ENCODE data around the gene FUT3. TPM values are rescaled to one million over a fixed set of nuclear protein-coding genes. Genes with fewer than 3 reads are reported as not detected.

FUT3 gene
- total RNA-seq, 5 donors from 2014 or later (not counting 1 experiment from before 2014, with no cell fraction given): 0.13 to 0.50 (median 0.18) TPM; not detected in 1

DNA sequence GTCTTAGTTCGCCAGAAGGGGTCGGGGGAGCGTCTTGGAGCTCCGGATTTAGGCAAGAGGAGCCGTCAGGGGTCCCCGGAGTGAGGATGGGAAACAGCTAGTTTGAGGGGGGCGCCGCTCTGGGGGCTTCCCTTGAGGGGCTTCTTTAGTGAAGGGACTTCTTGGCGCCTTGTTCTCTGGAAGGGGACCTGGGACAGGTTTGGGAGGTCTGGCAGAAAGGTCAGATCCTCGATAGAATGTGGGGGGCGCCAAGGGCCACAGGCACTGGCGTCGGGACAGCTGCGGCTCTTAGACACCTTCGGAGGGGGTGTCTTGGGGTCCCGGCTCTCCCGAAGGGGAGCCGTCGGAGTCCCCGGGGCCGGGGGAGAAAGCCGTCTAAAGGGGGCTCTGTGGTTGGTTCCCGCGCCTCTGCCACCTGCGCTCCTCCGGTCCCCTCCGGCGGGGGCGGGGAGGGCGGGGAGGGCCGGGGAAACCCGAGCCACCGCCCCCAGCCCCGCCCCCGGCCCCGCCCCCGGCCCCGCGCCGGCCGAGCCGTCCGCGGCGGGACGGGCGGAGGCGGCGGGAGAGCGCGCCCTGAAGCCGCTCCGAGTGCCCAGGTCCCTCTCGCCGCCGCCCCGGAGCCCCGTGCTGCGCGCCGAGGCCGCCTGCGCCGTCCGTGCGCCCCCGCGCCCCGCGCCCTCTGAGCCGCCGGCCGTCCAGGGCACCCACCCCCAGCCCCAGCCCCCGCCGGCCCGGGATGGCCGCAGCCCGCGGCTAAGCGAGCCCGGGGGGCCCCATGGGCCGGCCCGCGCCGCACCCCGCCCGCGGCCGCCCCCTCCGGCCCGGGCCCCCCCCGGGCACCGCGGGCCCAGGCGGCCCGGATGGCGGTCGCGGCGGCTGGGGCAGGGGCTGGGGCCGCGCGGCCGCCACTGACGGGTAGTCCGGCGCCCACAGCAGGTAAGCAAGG is 46.5 kb downstream of the FUT3 start, which contains the start of gene NRTN:
TSS of gene NRTN (plus strand) at position 552 of the 946 bp plus-strand sequence. CDS start 19,099 bp downstream, outside the sequence.
- no peaks in the 10 kb centered on the region for H3K36me3 ChIP-seq (ENCODE audit: control insufficient read depth in 2 of 2, extremely low read depth in 1 of 2, insufficient read depth in 1 of 2, low read length in 1 of 2)
- peaks cover 4 to 21% of the 10 kb centered on the region in 2 donors for H3K27me3 Mint-ChIP-seq
- H3K36me3 Mint-ChIP-seq: no peaks in the 10 kb centered on the region
- peak within 1 kb of the TSS in 1 of 2 donors; percentile 44 for H3K27ac Mint-ChIP-seq
- H3K27me3 ChIP-seq (replicated peaks in 1 of 2; ENCODE audit: control insufficient read depth in 2 of 2, extremely low read depth in 1 of 2, insufficient read depth in 2 of 2, low read length in 1 of 2): peaks cover 0 to 56% of the 10 kb centered on the region in 2 experiments
- ATAC-seq (replicated peaks in 1 of 4) (peak; percentile 41 to 54 (median 44)), DNase-seq (peak in 25 of 35 experiments; percentile 25 to 70 (median 44))
- H3K9me3 ChIP-seq: no peaks in the 10 kb centered on the region
- peaks cover 7 to 35% of the 10 kb centered on the region in 2 experiments for H3K4me1 ChIP-seq (ENCODE audit: control insufficient read depth in 1 of 2, extremely low read depth in 1 of 2, insufficient read depth in 2 of 2, low read length in 2 of 2)
- ChIA-PET CTCF (interaction anchor here (0.7 to 2.1 kb wide), 11 partner anchors 10 to 1264 kb away, joined by 4 to 25 read pairs (median 6); partner anchors contain the start of genes DUS3L (in 1 of the 2), NDUFA11 (in 1 of the 2), VMAC (in 1 of the 2) and ZNF557 (in 1 of the 2)), POLR2A (interaction anchor here in 1 of 2 donors (0.6 kb wide), 1 partner anchor 10 kb away, joined by 11 read pairs; no protein-coding TSS in a partner anchor)
- no peaks in the 10 kb centered on the region for H3K9me3 Mint-ChIP-seq
- peaks cover 18 to 28% (median 20%) of the 10 kb centered on the region in 3 donors for H3K4me1 Mint-ChIP-seq
- peak within 1 kb of the TSS; percentile 64 to 85 (median 71) for H3K4me3 Mint-ChIP-seq
- WGBS (ENCODE audit: insufficient coverage): 3% methylated on average over 74 of the region's 107 CpGs
- no peak within 1 kb of the TSS for H3K27ac ChIP-seq (ENCODE audit: low read length)
- H3K4me3 ChIP-seq (ENCODE audit: control insufficient read depth in 1 of 2, extremely low read depth in 1 of 2, low read length in 1 of 2): peak within 1 kb of the TSS; percentile 40 to 56

DNA sequence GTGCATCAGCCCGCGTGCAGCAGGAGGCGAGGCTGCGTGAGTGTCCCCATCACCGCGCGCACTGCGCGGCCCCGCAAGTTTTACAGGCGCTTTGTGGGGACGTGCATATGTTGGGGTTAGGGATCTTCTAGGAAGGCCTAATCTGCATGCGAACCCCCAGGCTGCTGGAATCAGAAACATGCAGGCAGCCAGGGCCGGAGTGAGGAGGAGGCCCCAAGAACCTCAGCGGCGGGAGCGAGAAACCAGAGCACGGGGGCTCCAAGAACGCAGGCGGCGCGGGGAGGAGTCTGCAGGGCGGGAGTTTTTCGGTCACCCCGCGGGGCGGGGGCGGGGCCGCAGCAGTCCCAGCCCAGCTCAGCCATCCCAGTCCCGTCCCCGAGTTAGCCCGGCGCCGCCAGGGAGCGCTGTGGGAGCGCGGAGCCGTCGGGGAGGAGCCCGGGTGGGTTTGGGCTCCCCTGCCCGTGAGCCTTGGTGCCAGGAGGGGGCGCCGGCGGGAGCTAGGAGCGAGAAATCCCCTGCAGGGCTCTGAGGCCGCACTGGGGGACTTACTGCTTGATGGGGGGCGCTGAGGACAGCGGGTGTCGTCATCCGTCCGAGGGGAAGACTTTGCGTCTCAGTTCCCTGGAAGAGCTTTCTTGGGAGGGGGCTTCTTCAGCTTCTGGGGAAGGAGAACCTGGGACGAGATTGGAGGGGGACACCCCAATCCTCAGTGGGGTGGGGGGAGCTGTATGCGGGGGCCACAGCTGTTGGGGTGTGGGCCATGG is 47.3 kb downstream of the FUT3 start:
- Histone ChIP-seq H3K27me3 (replicated peaks in 1 of 2; ENCODE audit: control insufficient read depth in 2 of 2, extremely low read depth in 1 of 2, insufficient read depth in 2 of 2, low read length in 1 of 2) (peaks cover 0 to 65% of the 10 kb centered on the region in 2 experiments), H3K36me3 (ENCODE audit: control insufficient read depth in 2 of 2, extremely low read depth in 1 of 2, insufficient read depth in 1 of 2, low read length in 1 of 2) (no peaks in the 10 kb centered on the region), H3K9me3 (no peaks in the 10 kb centered on the region), H3K27ac (ENCODE audit: low read length) (no peak overlapping the region), H3K4me3 (ENCODE audit: control insufficient read depth in 1 of 2, extremely low read depth in 1 of 2, low read length in 1 of 2) (peak overlapping the region; percentile 40 to 56), H3K4me1 (ENCODE audit: control insufficient read depth in 1 of 2, extremely low read depth in 1 of 2, insufficient read depth in 2 of 2, low read length in 2 of 2) (peaks cover 7 to 35% of the 10 kb centered on the region in 2 experiments)
- peak; percentile 91 to 93 (median 92) for ATAC-seq (replicated peaks in 1 of 4)
- POLR2A ChIA-PET: interaction anchor here in 1 of 2 donors (0.6 kb wide), 1 partner anchor 11 kb away, joined by 11 read pairs; no protein-coding TSS in a partner anchor
- CTCF ChIA-PET: interaction anchor here (0.5 to 2.1 kb wide), 14 partner anchors 9 to 1265 kb away, joined by 3 to 25 read pairs (median 5); partner anchors contain the start of genes DUS3L (in 1 of the 2), NDUFA11 (in 1 of the 2), VMAC (in 1 of the 2) and ZNF557 (in 1 of the 2)
- Mint-ChIP-seq H3K9me3 (no peaks in the 10 kb centered on the region), H3K4me3 (peak overlapping the region; percentile 64 to 85 (median 71)), H3K27me3 (peaks cover 11 to 27% of the 10 kb centered on the region in 2 donors), H3K36me3 (no peaks in the 10 kb centered on the region), H3K4me1 (peaks cover 18 to 28% (median 20%) of the 10 kb centered on the region in 3 donors), H3K27ac (peak overlapping the region in 1 of 2 donors; percentile 44)
- 3% methylated on average over 46 of the region's 54 CpGs for WGBS (ENCODE audit: insufficient coverage)
- peak; percentile 80 to 96 (median 88) for DNase-seq

DNA sequence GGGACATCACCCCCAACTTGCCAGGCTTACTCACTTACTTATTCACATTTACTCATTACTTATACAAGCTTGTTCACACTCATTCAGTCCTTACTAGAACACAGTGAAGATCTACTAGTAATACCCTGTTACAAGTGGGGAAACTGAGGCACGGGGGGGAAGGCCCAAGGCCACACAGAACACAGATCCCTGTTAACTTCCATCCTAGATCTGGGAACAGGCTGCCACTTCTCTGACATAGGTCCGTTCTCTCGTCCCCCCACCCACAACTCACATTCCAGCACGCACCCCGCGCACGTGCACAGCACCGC is 47.9 kb downstream of the FUT3 start:
- no peaks in the 10 kb centered on the region for H3K36me3 Mint-ChIP-seq
- H3K9me3 Mint-ChIP-seq: no peaks in the 10 kb centered on the region
- H3K4me3 Mint-ChIP-seq: peak overlapping the region; percentile 61 to 85 (median 64)
- Histone ChIP-seq H3K4me1 (ENCODE audit: control insufficient read depth in 1 of 2, extremely low read depth in 1 of 2, insufficient read depth in 2 of 2, low read length in 2 of 2) (peaks cover 7 to 35% of the 10 kb centered on the region in 2 experiments), H3K36me3 (ENCODE audit: control insufficient read depth in 2 of 2, extremely low read depth in 1 of 2, insufficient read depth in 1 of 2, low read length in 1 of 2) (no peaks in the 10 kb centered on the region), H3K9me3 (no peaks in the 10 kb centered on the region), H3K27me3 (replicated peaks in 1 of 2; ENCODE audit: control insufficient read depth in 2 of 2, extremely low read depth in 1 of 2, insufficient read depth in 2 of 2, low read length in 1 of 2) (peaks cover 0 to 70% of the 10 kb centered on the region in 2 experiments), H3K4me3 (ENCODE audit: control insufficient read depth in 1 of 2, extremely low read depth in 1 of 2, low read length in 1 of 2) (peak overlapping the region; percentile 40 to 56), H3K27ac (ENCODE audit: low read length) (no peak overlapping the region)
- ChIA-PET CTCF (interaction anchor here (0.5 to 2.1 kb wide), 10 partner anchors 9 to 1266 kb away, joined by 3 to 25 read pairs (median 5); partner anchors contain the start of genes DUS3L (in 1 of the 2), NDUFA11 (in 1 of the 2), VMAC (in 1 of the 2) and ZNF557 (in 1 of the 2)), POLR2A (no interaction called here)
- no peak overlapping the region for H3K27ac Mint-ChIP-seq
- 44% methylated on average over 6 of the region's 8 CpGs for WGBS (ENCODE audit: insufficient coverage)
- peaks cover 18 to 28% (median 20%) of the 10 kb centered on the region in 3 donors for H3K4me1 Mint-ChIP-seq
- peaks cover 13 to 33% of the 10 kb centered on the region in 2 donors for H3K27me3 Mint-ChIP-seq
- DNase-seq (no peak), ATAC-seq (replicated peaks in 1 of 4) (no peak)

DNA sequence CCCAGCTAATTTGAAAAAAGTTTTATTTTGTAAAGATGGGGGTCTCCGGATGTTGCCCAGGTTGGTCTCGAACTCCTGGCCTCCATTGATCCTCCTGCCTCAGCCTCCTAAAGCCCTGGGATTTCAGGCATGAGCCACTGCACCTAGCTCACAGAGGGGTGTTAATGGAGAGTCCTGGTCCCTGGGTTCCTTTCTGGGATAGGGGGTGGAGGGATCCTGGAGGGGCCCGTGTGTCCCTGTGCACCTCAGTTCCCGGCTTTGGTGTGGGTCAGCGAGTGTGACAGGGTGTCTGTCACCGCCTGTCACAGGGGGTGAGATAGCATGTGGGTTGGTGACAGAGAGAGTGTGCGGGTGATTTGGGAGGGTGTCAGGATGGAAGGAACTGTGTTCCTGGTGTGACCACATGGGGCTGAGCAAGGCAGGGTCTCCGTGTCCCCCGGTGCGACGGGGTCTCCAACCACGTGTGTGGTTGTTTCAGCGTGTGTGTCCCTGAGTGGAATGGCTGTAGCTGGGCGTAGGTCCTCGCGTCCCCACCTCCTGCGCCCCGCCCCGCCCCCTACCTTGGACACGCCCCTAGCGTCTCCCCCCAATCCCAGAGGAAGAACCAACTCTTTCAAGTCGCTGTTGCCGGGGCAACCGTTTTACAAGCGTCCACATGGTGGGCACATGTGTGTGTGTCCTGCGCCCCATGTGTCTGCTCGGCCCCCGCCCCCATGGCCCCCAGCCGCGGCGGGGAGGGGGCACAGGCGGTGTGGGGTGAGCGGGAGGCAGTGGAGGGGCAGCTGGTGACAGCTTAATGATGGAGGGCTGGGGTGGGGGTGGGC is 49.2 kb downstream of the FUT3 start:
- Mint-ChIP-seq H3K36me3 (no peaks in the 10 kb centered on the region), H3K27me3 (peaks cover 13 to 39% of the 10 kb centered on the region in 2 donors), H3K4me3 (peak overlapping the region in 2 of 3 donors; percentile 9 to 85), H3K27ac (no peak overlapping the region), H3K9me3 (no peaks in the 10 kb centered on the region), H3K4me1 (peaks cover 18 to 27% (median 20%) of the 10 kb centered on the region in 3 donors)
- peaks cover 7 to 35% of the 10 kb centered on the region in 2 experiments for H3K4me1 ChIP-seq (ENCODE audit: control insufficient read depth in 1 of 2, extremely low read depth in 1 of 2, insufficient read depth in 2 of 2, low read length in 2 of 2)
- DNase-seq (no peak), ATAC-seq (replicated peaks in 1 of 4) (no peak)
- H3K27ac ChIP-seq (ENCODE audit: low read length): no peak overlapping the region
- no peaks in the 10 kb centered on the region for H3K9me3 ChIP-seq
- H3K27me3 ChIP-seq (replicated peaks in 1 of 2; ENCODE audit: control insufficient read depth in 2 of 2, extremely low read depth in 1 of 2, insufficient read depth in 2 of 2, low read length in 1 of 2): peaks cover 0 to 79% of the 10 kb centered on the region in 2 experiments
- 27% methylated on average over 23 of the region's 33 CpGs for WGBS (ENCODE audit: insufficient coverage)
- POLR2A ChIA-PET: no interaction called here
- no peaks in the 10 kb centered on the region for H3K36me3 ChIP-seq (ENCODE audit: control insufficient read depth in 2 of 2, extremely low read depth in 1 of 2, insufficient read depth in 1 of 2, low read length in 1 of 2)
- CTCF ChIA-PET: no interaction called here
- no peak overlapping the region for H3K4me3 ChIP-seq (ENCODE audit: control insufficient read depth in 1 of 2, extremely low read depth in 1 of 2, low read length in 1 of 2)

DNA sequence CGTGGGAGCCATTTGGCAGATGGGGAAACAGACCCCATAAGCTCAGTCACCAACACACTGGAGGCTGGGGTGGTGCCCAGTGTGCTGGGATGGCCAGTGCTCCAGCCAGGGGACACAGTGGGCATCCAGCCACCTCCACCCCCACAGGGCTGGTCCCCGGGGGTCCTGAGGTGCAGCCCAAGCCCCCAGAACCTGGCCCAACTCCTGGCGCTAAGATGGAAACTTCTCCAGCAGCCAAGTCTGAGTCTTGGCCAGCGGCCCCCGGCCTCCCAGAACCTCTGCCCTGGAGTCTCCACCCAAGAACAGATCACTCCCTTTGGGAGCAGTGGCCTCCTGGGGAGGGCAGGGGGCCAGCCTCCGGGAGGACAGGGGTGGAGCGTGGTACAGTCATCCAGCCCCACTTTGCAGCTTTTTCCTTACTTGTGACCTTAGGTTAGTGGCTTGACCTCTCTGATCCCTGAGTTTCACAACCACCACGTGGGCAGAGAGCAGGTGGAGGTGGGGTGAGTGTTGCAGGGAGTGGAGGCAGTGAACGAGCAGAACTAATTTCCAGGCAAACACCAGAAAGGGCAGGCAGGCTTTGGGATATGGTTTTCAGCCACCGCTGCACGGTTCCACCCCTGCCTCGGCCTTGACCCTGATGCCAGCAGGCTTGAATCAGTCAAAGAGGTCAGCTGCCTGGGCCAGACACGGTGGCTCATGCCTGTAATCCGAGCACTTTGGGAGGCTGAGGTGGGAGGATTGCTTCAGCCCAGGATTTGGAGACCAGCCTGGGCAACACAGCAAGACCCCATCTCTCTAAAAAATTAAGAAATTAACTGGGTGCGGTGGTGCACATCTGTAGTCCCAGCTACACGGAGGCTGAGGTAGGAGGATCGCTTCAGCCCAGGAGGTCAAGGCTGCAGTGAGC is 50.6 kb downstream of the FUT3 start:
- Histone ChIP-seq H3K27ac (ENCODE audit: low read length) (no peak overlapping the region), H3K4me3 (ENCODE audit: control insufficient read depth in 1 of 2, extremely low read depth in 1 of 2, low read length in 1 of 2) (no peak overlapping the region), H3K27me3 (replicated peaks in 1 of 2; ENCODE audit: control insufficient read depth in 2 of 2, extremely low read depth in 1 of 2, insufficient read depth in 2 of 2, low read length in 1 of 2) (peaks cover 0 to 74% of the 10 kb centered on the region in 2 experiments), H3K9me3 (no peaks in the 10 kb centered on the region), H3K36me3 (ENCODE audit: control insufficient read depth in 2 of 2, extremely low read depth in 1 of 2, insufficient read depth in 1 of 2, low read length in 1 of 2) (no peaks in the 10 kb centered on the region), H3K4me1 (ENCODE audit: control insufficient read depth in 1 of 2, extremely low read depth in 1 of 2, insufficient read depth in 2 of 2, low read length in 2 of 2) (peaks cover 7 to 31% of the 10 kb centered on the region in 2 experiments)
- Mint-ChIP-seq H3K9me3 (no peaks in the 10 kb centered on the region), H3K36me3 (no peaks in the 10 kb centered on the region), H3K27me3 (peaks cover 16 to 39% of the 10 kb centered on the region in 2 donors), H3K27ac (no peak overlapping the region), H3K4me3 (no peak overlapping the region), H3K4me1 (peaks cover 18 to 22% (median 20%) of the 10 kb centered on the region in 3 donors)
- ATAC-seq (replicated peaks in 1 of 4): no peak
- 83% methylated on average over 13 of the region's 17 CpGs for WGBS (ENCODE audit: insufficient coverage)
- no peak for DNase-seq
- POLR2A ChIA-PET: no interaction called here
- CTCF ChIA-PET: no interaction called here
